Measurements from ENCODE around the gene FASLG.

FASLG gene

GRCh38 chr1:172646653-172647052 is 12.2 kb upstream of the FASLG start:
- no peak for DNase-seq (ENCODE audit: low spot score)

GRCh38 chr1:172647110-172647564 is 11.8 kb upstream of the FASLG start:
- no peak for DNase-seq (ENCODE audit: low spot score)

GRCh38 chr1:172647987-172648386 is 10.9 kb upstream of the FASLG start:
- DNase-seq (ENCODE audit: low spot score) = no peak

- no peak for DNase-seq (ENCODE audit: low spot score)
These were observed 8.3 kb upstream of the FASLG start for GRCh38 chr1:172650474-172651193.

GRCh38 chr1:172653015-172653709 is 5.7 kb upstream of the FASLG start:
- no peak for DNase-seq (ENCODE audit: low spot score)

- no peak for DNase-seq (ENCODE audit: low spot score)
These were observed 4.4 kb upstream of the FASLG start for GRCh38 chr1:172654535-172654934.

GRCh38 chr1:172656576-172656975 is 2.3 kb upstream of the FASLG start:
- DNase-seq (ENCODE audit: low spot score) = no peak

- no peak for DNase-seq (ENCODE audit: low spot score)
These were observed 1.3 kb upstream of the FASLG start for GRCh38 chr1:172657586-172657985.

GRCh38 chr1:172661107-172661506 is 2.2 kb downstream of the FASLG start:
- DNase-seq (ENCODE audit: low spot score) = no peak

GRCh38 chr1:172662464-172663109 is 3.7 kb downstream of the FASLG start:
- DNase-seq (ENCODE audit: low spot score) = no peak

GRCh38 chr1:172663732-172664131 is 4.8 kb downstream of the FASLG start:
- no peak for DNase-seq (ENCODE audit: low spot score)

GRCh38 chr1:172668097-172668496 is 9.2 kb downstream of the FASLG start:
- no peak for DNase-seq (ENCODE audit: low spot score)

GRCh38 chr1:172669011-172669410 is 10.1 kb downstream of the FASLG start:
- DNase-seq (ENCODE audit: low spot score) = no peak

GRCh38 chr1:172670316-172670715 is 11.4 kb downstream of the FASLG start:
- no peak for DNase-seq (ENCODE audit: low spot score)

GRCh38 chr1:172670791-172671190 is 11.9 kb downstream of the FASLG start:
- DNase-seq (ENCODE audit: low spot score) = no peak

- DNase-seq (ENCODE audit: low spot score) = no peak
These were observed 12.7 kb downstream of the FASLG start for GRCh38 chr1:172671591-172671990.

- DNase-seq (ENCODE audit: low spot score) = no peak
These were observed 13.8 kb downstream of the FASLG start for GRCh38 chr1:172672720-172673119.

- no peak for DNase-seq (ENCODE audit: low spot score)
These were observed 14.9 kb downstream of the FASLG start for GRCh38 chr1:172673761-172674160.

GRCh38 chr1:172674831-172675613 is 16.1 kb downstream of the FASLG start:
- DNase-seq (ENCODE audit: low spot score) = no peak

- DNase-seq (ENCODE audit: low spot score) = no peak
These were observed 20.3 kb downstream of the FASLG start for GRCh38 chr1:172679000-172679772.

- no peak for DNase-seq (ENCODE audit: low spot score)
These were observed 21.3 kb downstream of the FASLG start for GRCh38 chr1:172680244-172680643.
